Natural killer cell (primary cell): Measurements from ENCODE around the gene NDST1. TPM values are rescaled to one million over a fixed set of nuclear protein-coding genes. Genes with fewer than 3 reads are reported as not detected.

Source experiments
- ATAC-seq, 3 donors: fragments of 150-1000 bp in 2 of 3; fragments of 200-7000 bp in 1 of 3; cut with Tn5 transposase; 1 replicate in 1 of 3; 2 replicates in 2 of 3; pipeline ENCODE4 v1.10.0; 2021; ENCODE audit warnings: mild to moderate bottlenecking in 2 of 3, moderate library complexity in 2 of 3
- DNase-seq, 2 donors: peaks; one replicate each; pipeline versions ENCODE4 v3.0.0 to v3.0.0-alpha.2; 2013 to 2021; ENCODE audit warnings: mixed read lengths in 1 of 2
- H3K27ac ChIP-seq: one replicate; pipeline ENCODE4 v1.5.1; 2013; ENCODE audit warnings: mild to moderate bottlenecking, low read length
- H3K27me3 ChIP-seq: one replicate; pipeline ENCODE4 v1.6.1; 2013; ENCODE audit warnings: low read length; ENCODE audit not compliant: control insufficient read depth, insufficient read depth
- H3K36me3 ChIP-seq: one replicate; pipeline ENCODE4 v1.6.1; 2013; ENCODE audit warnings: low read length; ENCODE audit not compliant: control insufficient read depth, insufficient read depth
- H3K4me1 ChIP-seq: one replicate; pipeline ENCODE4 v1.6.1; 2013; ENCODE audit warnings: low read length; ENCODE audit not compliant: control insufficient read depth, insufficient read depth
- H3K4me3 ChIP-seq: one replicate; pipeline ENCODE4 v1.5.1; 2013; ENCODE audit warnings: low read length
- H3K9me3 ChIP-seq: one replicate; pipeline ENCODE4 v1.6.1; 2013; ENCODE audit warnings: low read length; ENCODE audit not compliant: control insufficient read depth, insufficient read depth
- H3K27ac Mint-ChIP-seq, 2 donors: one replicate each; pipeline ENCODE4 v1.8.0; 2022; ENCODE audit warnings: mild to moderate bottlenecking in 2 of 2, mixed read lengths in 2 of 2, moderate library complexity in 1 of 2
- H3K27me3 Mint-ChIP-seq, 2 donors: one replicate each; pipeline ENCODE4 v1.8.0; 2022; ENCODE audit warnings: low read depth in 2 of 2, mixed read lengths in 2 of 2
- H3K36me3 Mint-ChIP-seq: one replicate; pipeline ENCODE4 v1.8.0; 2022; ENCODE audit warnings: mixed read lengths
- H3K4me1 Mint-ChIP-seq, 2 donors: one replicate each; pipeline ENCODE4 v1.8.0; 2022; ENCODE audit warnings: mixed read lengths in 2 of 2
- H3K4me3 Mint-ChIP-seq: one replicate; pipeline ENCODE4 v1.8.0; 2022; ENCODE audit warnings: mild to moderate bottlenecking, moderate library complexity, mixed read lengths
- H3K9me3 Mint-ChIP-seq, 2 donors: one replicate each; pipeline ENCODE4 v1.8.0; 2022; ENCODE audit warnings: mixed read lengths in 2 of 2
- CTCF ChIP-seq: fragments of 200-600 bp; IDR thresholded peaks from one replicate; pipeline ENCODE4 v1.8.0; 2022; ENCODE audit warnings: antibody characterized with exemption
- WGBS: methylation state at CpG from one replicate; pipeline ENCODE4 v1.1.7; 2013; ENCODE audit warnings: missing lambda C conversion rate; ENCODE audit not compliant: insufficient coverage; 5-methylcytosine and 5-hydroxymethylcytosine counted together
- intact Hi-C: fragments of 100-400 bp; cut with micrococcal nuclease; formaldehyde crosslinking; loops from one replicate; pipeline ENCODE4 v1.14.2; 2022
- total RNA-seq, 4 donors: library from RNA; stranded (reverse); fragments of 120-200 nt in 1 of 4; gene quantifications; one replicate each; pipeline versions ENCODE4 v1.2.3 to v1.2.4, GENCODE V29; 2013 to 2022

The NDST1 gene
- total RNA-seq, 3 donors from 2014 or later (not counting 1 experiment from before 2014, with no cell fraction given) = 2.8 to 12.3 (median 4.3) TPM

- 90% methylated on average over 16 of the region's 18 CpGs for WGBS
- ATAC-seq (no peak), DNase-seq (no peak)
- Histone ChIP-seq H3K4me1 (no peaks in the 10 kb centered on the region), H3K36me3 (no peaks in the 10 kb centered on the region), H3K27me3 (no peaks in the 10 kb centered on the region), H3K9me3 (no peaks in the 10 kb centered on the region), H3K27ac (no peak overlapping the region), H3K4me3 (no peak overlapping the region)
- TF ChIP-seq CTCF = no peak
- Mint-ChIP-seq H3K4me1 (no peaks in the 10 kb centered on the region), H3K9me3 (no peaks in the 10 kb centered on the region), H3K27ac (no peak overlapping the region), H3K4me3 (no peak overlapping the region), H3K27me3 (peaks cover 0 to 3% of the 10 kb centered on the region in 2 donors), H3K36me3 (no peaks in the 10 kb centered on the region)
- intact Hi-C loops = no loop called here
These were observed 66.2 kb downstream of the NDST1 start for GRCh38 chr5:150573867-150574817.

DNA sequence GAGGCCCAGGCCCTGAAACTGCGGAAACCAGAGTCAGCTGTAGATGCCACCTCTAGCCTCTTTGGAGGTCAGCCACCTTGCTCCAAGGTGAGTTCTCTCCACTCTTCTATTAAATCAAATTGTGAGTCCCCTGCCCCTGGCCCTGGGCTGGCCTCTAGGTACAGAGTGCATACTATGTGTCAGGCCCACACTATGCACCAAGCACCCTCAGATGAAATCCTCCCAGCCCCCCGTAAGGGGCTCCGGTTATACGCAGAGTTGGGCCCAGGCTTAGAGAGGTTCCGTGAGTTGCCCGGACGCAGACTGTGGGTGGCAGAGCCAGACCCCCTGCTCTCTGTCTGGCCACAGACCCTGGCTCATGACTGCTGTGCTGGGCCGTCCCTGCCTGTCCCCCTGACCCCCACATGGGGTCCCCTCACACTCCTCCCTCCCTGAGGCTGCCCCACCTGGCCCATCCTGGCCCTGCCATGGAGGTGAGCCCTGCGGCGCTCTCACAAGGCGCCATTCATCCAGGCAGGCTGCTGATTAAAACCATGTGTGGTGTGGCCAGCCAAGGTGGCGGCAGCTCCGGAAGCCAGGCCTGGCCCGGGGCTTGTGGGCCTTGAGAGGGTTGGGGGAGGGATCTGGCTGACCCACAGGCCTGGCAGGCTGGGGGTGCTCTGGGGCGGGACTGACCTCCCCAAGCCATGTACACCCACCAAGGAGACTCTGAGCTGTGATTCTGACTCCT lies 67.1 kb downstream of the NDST1 start:
- H3K4me1 Mint-ChIP-seq = no peaks in the 10 kb centered on the region
- no peak overlapping the region for H3K27ac Mint-ChIP-seq
- no peaks in the 10 kb centered on the region for H3K4me1 ChIP-seq
- intact Hi-C loops = no loop called here
- H3K9me3 Mint-ChIP-seq = no peaks in the 10 kb centered on the region
- H3K27ac ChIP-seq = no peak overlapping the region
- H3K4me3 Mint-ChIP-seq = no peak overlapping the region
- no peaks in the 10 kb centered on the region for H3K36me3 ChIP-seq
- ATAC-seq (no peak), DNase-seq (no peak)
- no peak overlapping the region for H3K4me3 ChIP-seq
- H3K36me3 Mint-ChIP-seq = no peaks in the 10 kb centered on the region
- 93% methylated on average over 15 of the region's 15 CpGs for WGBS
- H3K9me3 ChIP-seq = no peaks in the 10 kb centered on the region
- H3K27me3 ChIP-seq = no peaks in the 10 kb centered on the region
- H3K27me3 Mint-ChIP-seq = peaks cover 0 to 3% of the 10 kb centered on the region in 2 donors
- TF ChIP-seq CTCF = no peak

DNA sequence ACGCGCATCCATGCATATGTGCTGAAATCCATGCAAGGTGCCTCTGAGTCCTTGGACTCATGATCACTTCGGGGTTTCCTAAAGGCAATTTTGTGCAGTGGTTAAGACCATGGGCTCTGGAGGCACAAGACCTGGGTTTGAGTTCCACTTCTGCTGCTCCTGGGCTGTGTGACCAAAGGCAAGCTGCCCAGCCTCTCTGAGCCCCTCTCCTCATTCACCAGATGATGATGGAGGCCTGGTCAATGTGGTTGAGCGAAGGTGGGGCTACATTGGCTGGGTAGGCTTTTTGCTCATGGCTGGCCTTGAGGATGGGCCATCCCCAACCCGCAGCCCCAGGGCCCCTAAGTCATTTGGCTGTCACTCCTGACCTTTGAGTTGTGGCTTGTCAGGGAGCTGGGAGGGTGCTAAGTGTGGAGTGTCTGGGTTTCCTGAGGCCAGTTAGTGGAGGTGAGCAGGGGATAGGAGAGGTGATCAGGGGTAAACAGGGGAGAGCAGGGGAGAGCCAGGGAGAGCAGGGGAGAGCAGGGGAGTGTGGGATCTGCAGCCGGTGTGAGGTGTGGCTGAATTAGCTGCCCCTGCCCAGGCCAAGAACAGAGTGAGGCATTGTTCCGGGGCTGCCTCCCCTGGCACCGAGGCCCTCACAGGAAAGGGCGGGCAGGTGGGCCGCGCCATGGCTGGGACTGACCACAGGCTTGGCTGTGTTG lies 68.0 kb downstream of the NDST1 start:
- ATAC-seq = no peak
- 90% methylated on average over 11 of the region's 11 CpGs for whole genome bisulfite sequencing
- Histone ChIP-seq H3K9me3 (no peaks in the 10 kb centered on the region), H3K27me3 (no peaks in the 10 kb centered on the region), H3K4me3 (no peak overlapping the region), H3K4me1 (no peaks in the 10 kb centered on the region), H3K36me3 (no peaks in the 10 kb centered on the region), H3K27ac (no peak overlapping the region)
- peaks cover 5 to 7% of the 10 kb centered on the region in 2 donors for H3K27me3 Mint-ChIP-seq
- intact Hi-C loops = no loop called here
- no peaks in the 10 kb centered on the region for H3K9me3 Mint-ChIP-seq
- no peaks in the 10 kb centered on the region for H3K4me1 Mint-ChIP-seq
- no peak overlapping the region for H3K27ac Mint-ChIP-seq
- DNase-seq = no peak
- no peaks in the 10 kb centered on the region for H3K36me3 Mint-ChIP-seq
- no peak for TF ChIP-seq CTCF
- no peak overlapping the region for H3K4me3 Mint-ChIP-seq
